Spleen (tissue), 11 donors: ENCODE data around the gene GPR180. TPM values are rescaled to one million over a fixed set of nuclear protein-coding genes. Genes with fewer than 3 reads are reported as not detected.

Experiments used
- DNase-seq: peaks from one replicate; pipeline ENCODE4 v3.0.0-alpha.2; 2020
- H3K27ac ChIP-seq, 8 donors: fragments of 200-600 bp; sonication (generic) in 7 of 8; 1 replicate in 4 of 8; 2 replicates in 4 of 8; pipeline versions ENCODE4 v1.5.0 to v1.8.0; 2016 to 2021; ENCODE audit warnings: inconsistent platforms in 4 of 8, mild to moderate bottlenecking in 4 of 8, moderate library complexity in 1 of 8
- H3K27me3 ChIP-seq, 7 donors: fragments of 200-600 bp; sonication (generic) in 6 of 7; replicated peaks in 1 of 7; 1 replicate in 4 of 7; 2 replicates in 3 of 7; pipeline versions ENCODE4 v1.5.0 to v1.8.0; 2016 to 2021; ENCODE audit warnings: inconsistent platforms in 3 of 7, mild to moderate bottlenecking in 1 of 7
- H3K36me3 ChIP-seq, 6 donors: fragments of 200-600 bp; sonication (generic) in 5 of 6; 1 replicate in 4 of 6; 2 replicates in 2 of 6; pipeline versions ENCODE4 v1.5.0 to v1.8.0; 2016 to 2021; ENCODE audit warnings: inconsistent platforms in 2 of 6
- H3K4me1 ChIP-seq, 6 donors: fragments of 200-600 bp; sonication (generic) in 5 of 6; 1 replicate in 3 of 6; 2 replicates in 3 of 6; pipeline versions ENCODE4 v1.5.0 to v1.8.0; 2016 to 2021; ENCODE audit warnings: inconsistent platforms in 3 of 6
- H3K4me3 ChIP-seq, 8 donors: fragments of 200-600 bp; sonication (generic) in 7 of 8; 1 replicate in 4 of 8; 2 replicates in 4 of 8; pipeline versions ENCODE4 v1.5.0 to v1.8.0; 2016 to 2021; ENCODE audit warnings: inconsistent platforms in 4 of 8, mild to moderate bottlenecking in 4 of 8, moderate library complexity in 2 of 8
- H3K9me3 ChIP-seq, 8 donors: fragments of 200-600 bp; sonication (generic) in 7 of 8; 1 replicate in 4 of 8; 2 replicates in 4 of 8; pipeline versions ENCODE4 v1.5.0 to v1.8.0; 2016 to 2021; ENCODE audit warnings: inconsistent platforms in 4 of 8
- CTCF ChIP-seq, 11 experiments: fragments of 200-600 bp in 7 of 11; fragments of 450-650 bp in 4 of 11; sonication (generic) in 4 of 11; IDR thresholded peaks in 8 of 11; conservative IDR thresholded peaks in 3 of 11; 1 replicate in 7 of 11; 2 replicates in 4 of 11; pipeline versions ENCODE4 v1.4.0 to v1.8.0; 2016 to 2021; ENCODE audit warnings: antibody characterized with exemption in 11 of 11, inconsistent platforms in 4 of 11, mild to moderate bottlenecking in 1 of 11
- POLR2A ChIP-seq, 3 donors: fragments of 450-650 bp; IDR thresholded peaks; one replicate each; pipeline ENCODE4 v1.5.1; 2017; ENCODE audit warnings: antibody characterized with exemption in 3 of 3, mild to moderate bottlenecking in 1 of 3
- POLR2AphosphoS5 ChIP-seq, 3 donors: sonication (generic); formaldehyde crosslinking; IDR thresholded peaks; one replicate each; pipeline ENCODE4 v1.5.1; 2017; ENCODE audit warnings: antibody characterized with exemption in 3 of 3
- WGBS, 5 donors: extraction: QIAGEN DNeasy Blood & Tissue Kit in 3 of 5; methylation state at CpG; one replicate each; pipeline versions ENCODE4 v1.1.5 to v1.1.7; 2013 to 2018; 5-methylcytosine and 5-hydroxymethylcytosine counted together
- intact Hi-C: fragments of 100-400 bp; cut with DNase I; formaldehyde crosslinking; loops from one replicate; pipeline ENCODE4 v1.15.0; 2023; ENCODE audit warnings: low total_unique reads
- polyA plus RNA-seq, 3 donors: library from polyadenylated mRNA; stranded (reverse); fragments of 200-250 nt; gene quantifications; one replicate each; pipeline ENCODE4 v1.2.1, GENCODE V29; 2013
- total RNA-seq, 7 donors: library from RNA; depleted of rRNA in 3 of 7; stranded (reverse); fragments of >200 nt in 3 of 7; fragmentation: NEBNext Ultra II Directional in 4 of 7; extraction: Animal tissue kit (Norgen Biotek cat#: 25700) in 4 of 7; gene quantifications; one replicate each; pipeline versions ENCODE4 v1.1.0 to v1.2.1, GENCODE V29; 2016 to 2021
- donor health status: healthy with polysubstance abuse.
- donor health status: DM: no; HTN: no; CAD: no; lungs with moderate emphysema.
- donor health status: DM: no; HTN: no; CAD: no.
- donor health status: Bipolar disorder and iron deficiency.
- donor health status: healthy.
- donor health status: DM: no; HTN: no; CAD: no.
- donor health status: DM: yes; HTN: yes; CAD: no.

The GPR180 gene
- total and polyA plus RNA-seq, 10 donors: 1.2 to 8.6 (median 4.2) TPM

DNA sequence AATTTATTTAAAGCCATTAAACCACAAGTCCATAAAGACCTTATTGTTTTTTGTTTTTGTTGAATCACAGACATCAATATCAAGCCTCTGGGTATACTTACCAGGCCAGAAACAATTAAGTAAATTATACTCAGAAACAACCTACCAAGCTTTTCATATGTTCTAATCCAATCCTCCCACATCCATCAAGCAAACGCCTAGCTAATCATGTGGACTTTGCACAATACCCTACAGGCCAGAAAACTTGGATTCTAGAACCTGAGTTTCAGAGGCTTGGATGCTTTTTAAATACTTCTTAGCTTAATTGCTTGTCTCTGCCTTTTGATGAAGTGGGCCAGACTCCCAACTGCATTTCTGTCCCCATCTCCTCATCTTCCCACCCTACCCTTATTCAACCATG lies 45.6 kb upstream of the GPR180 start:
- no peaks in the 10 kb centered on the region for H3K4me1 ChIP-seq
- no peaks in the 10 kb centered on the region for H3K27me3 ChIP-seq
- intact Hi-C loops: no loop called here
- DNase-seq: no peak
- WGBS, 5 donors: 79 to 97% (median 92%) methylated on average over 1 of the region's 1 CpG
- no peak for TF ChIP-seq POLR2AphosphoS5 (IDR thresholded peaks at IDR 0.05)
- no peak for TF ChIP-seq POLR2A (IDR thresholded peaks at IDR 0.05)
- TF ChIP-seq CTCF (IDR thresholded peaks at IDR 0.05 in 8 of 11, conservative IDR thresholded peaks at IDR 0.05 in 3 of 11): no peak
- H3K27ac ChIP-seq: no peak overlapping the region
- no peaks in the 10 kb centered on the region for H3K9me3 ChIP-seq
- no peak overlapping the region for H3K4me3 ChIP-seq
- no peaks in the 10 kb centered on the region for H3K36me3 ChIP-seq

- TF ChIP-seq CTCF (IDR thresholded peaks at IDR 0.05 in 8 of 11, conservative IDR thresholded peaks at IDR 0.05 in 3 of 11) (no peak), POLR2A (IDR thresholded peaks at IDR 0.05) (no peak), POLR2AphosphoS5 (IDR thresholded peaks at IDR 0.05) (no peak)
- Histone ChIP-seq H3K4me1 (no peaks in the 10 kb centered on the region), H3K36me3 (no peaks in the 10 kb centered on the region), H3K27ac (no peak overlapping the region), H3K4me3 (no peak overlapping the region), H3K9me3 (no peaks in the 10 kb centered on the region), H3K27me3 (no peaks in the 10 kb centered on the region)
- 60 to 85% (median 76%) methylated on average over 3 of the region's 3 CpGs for WGBS, 5 donors
- intact Hi-C loops: no loop called here
- no peak for DNase-seq
Measured at GRCh38 chr13:94556621-94557020, 45.0 kb upstream of the GPR180 start.

DNA sequence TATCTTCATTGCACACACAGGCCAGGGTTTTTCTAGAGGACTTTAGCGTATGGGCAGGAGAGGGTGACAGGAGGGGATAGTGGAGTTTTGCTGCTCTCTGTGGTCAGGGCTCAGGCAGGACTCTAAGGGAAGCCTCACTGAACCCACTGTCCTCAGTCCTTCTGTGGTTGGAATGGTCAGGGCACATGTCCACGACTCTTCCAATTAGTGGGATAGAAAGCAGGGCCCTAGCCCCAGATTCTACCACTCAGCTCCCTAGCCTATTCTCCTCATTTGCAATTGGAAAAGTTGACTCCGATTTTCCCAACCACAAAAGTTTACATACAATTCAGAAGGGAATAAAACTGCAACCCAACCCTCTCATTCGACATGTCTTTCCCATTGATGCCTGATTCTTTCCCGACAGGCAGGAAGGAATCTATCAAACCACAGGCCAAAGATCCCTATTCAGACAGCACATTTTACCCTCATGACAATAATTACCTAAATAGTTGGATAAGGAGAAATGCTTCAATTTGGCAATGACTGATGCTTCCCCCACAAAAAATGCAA lies 43.9 kb upstream of the GPR180 start:
- Histone ChIP-seq H3K9me3 (no peaks in the 10 kb centered on the region), H3K4me1 (no peaks in the 10 kb centered on the region), H3K27ac (no peak overlapping the region), H3K27me3 (no peaks in the 10 kb centered on the region), H3K36me3 (peaks cover 0 to 5% (median 0%) of the 10 kb centered on the region in 6 donors), H3K4me3 (no peak overlapping the region)
- WGBS, 5 donors: 83 to 91% (median 85%) methylated on average over 5 of the region's 5 CpGs
- no peak for DNase-seq
- no peak for TF ChIP-seq CTCF (IDR thresholded peaks at IDR 0.05 in 8 of 11, conservative IDR thresholded peaks at IDR 0.05 in 3 of 11)
- TF ChIP-seq POLR2A (IDR thresholded peaks at IDR 0.05): no peak
- TF ChIP-seq POLR2AphosphoS5 (IDR thresholded peaks at IDR 0.05): no peak
- intact Hi-C loops: no loop called here

DNA sequence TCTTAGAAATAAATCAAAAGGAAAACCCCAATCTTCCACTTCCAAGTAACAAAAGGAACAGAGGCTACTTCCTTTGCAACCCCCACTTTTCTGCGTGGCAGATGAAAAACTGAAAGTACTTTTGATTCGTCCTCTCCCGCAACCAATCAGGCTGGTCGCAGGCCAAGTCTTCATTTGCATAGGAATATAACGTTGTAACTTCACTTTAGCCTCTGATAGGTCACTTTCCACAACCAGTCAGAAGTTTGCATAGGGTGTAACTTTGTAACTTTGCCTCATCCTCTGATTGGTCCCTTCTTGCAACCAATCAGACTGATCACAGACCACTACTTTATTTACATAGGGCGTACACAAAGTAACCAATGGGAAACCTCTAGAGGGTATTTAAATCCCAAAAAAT lies 42.9 kb upstream of the GPR180 start:
- Histone ChIP-seq H3K27ac (no peak overlapping the region), H3K27me3 (no peaks in the 10 kb centered on the region), H3K9me3 (no peaks in the 10 kb centered on the region), H3K4me1 (no peaks in the 10 kb centered on the region), H3K4me3 (no peak overlapping the region), H3K36me3 (peaks cover 0 to 12% (median 0%) of the 10 kb centered on the region in 6 donors)
- intact Hi-C loops: no loop called here
- 47 to 76% (median 70%) methylated on average over 6 of the region's 6 CpGs for WGBS, 5 donors
- no peak for TF ChIP-seq POLR2A (IDR thresholded peaks at IDR 0.05)
- TF ChIP-seq POLR2AphosphoS5 (IDR thresholded peaks at IDR 0.05): no peak
- TF ChIP-seq CTCF (IDR thresholded peaks at IDR 0.05 in 8 of 11, conservative IDR thresholded peaks at IDR 0.05 in 3 of 11): no peak
- no peak for DNase-seq
